ENCODE measurements around the gene CASS4. TPM values are rescaled to one million over a fixed set of nuclear protein-coding genes. Genes with fewer than 3 reads are reported as not detected.
A peak's percentile ranks its signal among the peaks of the same experiment; 100 is the strongest.

CASS4 gene
- total RNA-seq, 4 donors from 2014 or later = 1.1 to 1.4 (median 1.1) TPM; not detected in 1

DNA sequence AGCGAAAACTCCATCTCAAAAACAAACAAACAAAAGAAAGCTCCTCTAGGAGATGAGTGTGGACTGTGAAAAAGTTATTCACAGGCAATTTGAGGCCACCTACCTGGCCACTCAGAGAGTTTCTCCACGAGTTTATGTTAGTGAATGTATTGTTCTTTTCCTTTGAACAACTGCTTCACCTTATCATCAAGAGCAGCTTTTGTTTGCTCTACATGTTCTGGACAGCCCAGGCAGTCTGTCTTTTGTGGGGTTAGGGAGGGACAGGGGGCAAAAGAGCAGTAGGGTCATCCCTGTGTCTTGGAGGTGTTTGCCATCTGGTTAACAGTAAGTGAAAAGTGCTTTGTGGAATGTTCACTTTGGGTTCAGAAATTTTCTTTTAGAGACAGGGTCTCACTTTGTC is 8.0 kb downstream of the CASS4 start:
- Histone ChIP-seq H3K4me3 (no peak overlapping the region), H3K9me3 (no peaks in the 10 kb centered on the region), H3K27me3 (no peaks in the 10 kb centered on the region), H3K27ac (peak overlapping the region in 3 of 4 donors; percentile 55 to 69 (median 55)), H3K36me3 (no peaks in the 10 kb centered on the region), H3K4me1 (peaks cover 0 to 6% (median 0%) of the 10 kb centered on the region in 4 donors)
- WGBS, 2 donors (ENCODE audit: low coverage in 1 of 2) = 78 to 86% methylated on average over 2 of the region's 2 CpGs
- no peak for TF ChIP-seq POLR2A (IDR thresholded peaks at IDR 0.05)
- no peak for TF ChIP-seq POLR2AphosphoS5 (IDR thresholded peaks at IDR 0.05)
- TF ChIP-seq, protein P1, sequence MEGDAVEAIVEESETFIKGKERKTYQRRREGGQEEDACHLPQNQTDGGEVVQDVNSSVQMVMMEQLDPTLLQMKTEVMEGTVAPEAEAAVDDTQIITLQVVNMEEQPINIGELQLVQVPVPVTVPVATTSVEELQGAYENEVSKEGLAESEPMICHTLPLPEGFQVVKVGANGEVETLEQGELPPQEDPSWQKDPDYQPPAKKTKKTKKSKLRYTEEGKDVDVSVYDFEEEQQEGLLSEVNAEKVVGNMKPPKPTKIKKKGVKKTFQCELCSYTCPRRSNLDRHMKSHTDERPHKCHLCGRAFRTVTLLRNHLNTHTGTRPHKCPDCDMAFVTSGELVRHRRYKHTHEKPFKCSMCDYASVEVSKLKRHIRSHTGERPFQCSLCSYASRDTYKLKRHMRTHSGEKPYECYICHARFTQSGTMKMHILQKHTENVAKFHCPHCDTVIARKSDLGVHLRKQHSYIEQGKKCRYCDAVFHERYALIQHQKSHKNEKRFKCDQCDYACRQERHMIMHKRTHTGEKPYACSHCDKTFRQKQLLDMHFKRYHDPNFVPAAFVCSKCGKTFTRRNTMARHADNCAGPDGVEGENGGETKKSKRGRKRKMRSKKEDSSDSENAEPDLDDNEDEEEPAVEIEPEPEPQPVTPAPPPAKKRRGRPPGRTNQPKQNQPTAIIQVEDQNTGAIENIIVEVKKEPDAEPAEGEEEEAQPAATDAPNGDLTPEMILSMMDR (IDR thresholded peaks at IDR 0.05) = no peak
- TF ChIP-seq EP300 (IDR thresholded peaks at IDR 0.05; ENCODE audit: low read depth) = no peak
- intact Hi-C loops (cut with DNase I; ENCODE audit: low total_unique reads) = no loop called here
- DNase-seq = no peak
- in situ Hi-C loops (cut with MboI; ENCODE audit: low pct_ligation_motif_present in 1 of 4, low pct_unique_long_range_greater_than_20kb in 1 of 4, low sequenced_read_pairs in 3 of 4) = no loop called here

- no peak for DNase-seq
- Histone ChIP-seq H3K9me3 (no peaks in the 10 kb centered on the region), H3K4me1 (peaks cover 0 to 6% (median 0%) of the 10 kb centered on the region in 4 donors), H3K4me3 (no peak overlapping the region), H3K36me3 (no peaks in the 10 kb centered on the region), H3K27me3 (no peaks in the 10 kb centered on the region), H3K27ac (no peak overlapping the region)
- TF ChIP-seq POLR2A (IDR thresholded peaks at IDR 0.05) = no peak
- TF ChIP-seq, protein P1 (IDR thresholded peaks at IDR 0.05) = no peak
- TF ChIP-seq POLR2AphosphoS5 (IDR thresholded peaks at IDR 0.05) = no peak
- TF ChIP-seq EP300 (IDR thresholded peaks at IDR 0.05; ENCODE audit: low read depth) = no peak
- WGBS, 2 donors (ENCODE audit: low coverage in 1 of 2) = 79 to 80% methylated on average over 8 to 11 of the region's 11 CpGs
- in situ Hi-C loops (cut with MboI; ENCODE audit: low pct_ligation_motif_present in 1 of 4, low pct_unique_long_range_greater_than_20kb in 1 of 4, low sequenced_read_pairs in 3 of 4) = no loop called here
- intact Hi-C loops (cut with DNase I; ENCODE audit: low total_unique reads) = no loop called here
These were observed 9.1 kb downstream of the CASS4 start for GRCh38 chr20:56420940-56421688.

DNA sequence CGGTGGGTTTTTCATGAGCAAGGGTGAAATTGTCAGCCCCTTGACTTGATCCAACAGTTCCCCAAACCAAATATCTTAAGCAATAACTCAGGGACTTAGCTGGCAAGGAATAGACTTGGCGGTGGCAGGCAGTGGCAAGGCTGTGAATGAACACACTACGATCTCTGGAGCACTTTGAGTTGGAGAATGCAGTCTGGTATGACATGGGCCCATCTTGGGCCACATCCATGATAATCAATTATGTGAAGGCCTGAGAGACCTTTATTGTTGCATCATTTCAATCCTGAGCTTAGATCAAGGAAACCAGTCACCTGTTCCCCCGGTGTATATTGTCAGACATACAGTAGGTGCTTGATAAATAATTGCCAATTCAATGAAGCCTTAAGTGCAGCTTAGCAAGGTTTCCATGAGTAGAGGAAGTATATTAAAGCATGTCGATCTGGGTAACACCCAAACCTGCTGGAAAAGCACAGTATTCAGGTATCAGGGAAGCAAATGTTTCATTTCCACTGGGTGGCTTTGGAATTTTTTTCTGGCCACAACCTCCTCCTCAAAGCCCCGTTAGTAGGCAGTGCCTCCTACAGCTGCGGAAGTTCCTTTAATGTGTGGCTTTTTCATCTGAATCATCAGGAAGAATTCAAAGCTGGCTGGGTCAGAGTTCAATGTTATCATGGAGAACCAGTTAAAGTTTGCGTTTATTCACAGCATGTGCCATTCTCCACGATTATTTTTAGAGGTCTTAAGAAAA is 10.2 kb downstream of the CASS4 start:
- WGBS, 2 donors (ENCODE audit: low coverage in 1 of 2) = 25 to 65% methylated on average over 3 to 9 of the region's 9 CpGs
- in situ Hi-C loops (cut with MboI; ENCODE audit: low pct_ligation_motif_present in 1 of 4, low pct_unique_long_range_greater_than_20kb in 1 of 4, low sequenced_read_pairs in 3 of 4) = no loop called here
- intact Hi-C loops (cut with DNase I; ENCODE audit: low total_unique reads) = no loop called here
- no peaks in the 10 kb centered on the region for H3K27me3 ChIP-seq
- H3K4me3 ChIP-seq = no peak overlapping the region
- TF ChIP-seq EP300 (IDR thresholded peaks at IDR 0.05; ENCODE audit: low read depth) (no peak), POLR2A (IDR thresholded peaks at IDR 0.05) (no peak), POLR2AphosphoS5 (IDR thresholded peaks at IDR 0.05) (no peak)
- TF ChIP-seq, protein P1 (IDR thresholded peaks at IDR 0.05) = no peak
- H3K27ac ChIP-seq = peak overlapping the region in 1 of 4 donors; percentile 37
- H3K4me1 ChIP-seq = peaks cover 0 to 6% (median 0%) of the 10 kb centered on the region in 4 donors
- H3K36me3 ChIP-seq = no peaks in the 10 kb centered on the region
- no peak for DNase-seq
- H3K9me3 ChIP-seq = no peaks in the 10 kb centered on the region

DNA sequence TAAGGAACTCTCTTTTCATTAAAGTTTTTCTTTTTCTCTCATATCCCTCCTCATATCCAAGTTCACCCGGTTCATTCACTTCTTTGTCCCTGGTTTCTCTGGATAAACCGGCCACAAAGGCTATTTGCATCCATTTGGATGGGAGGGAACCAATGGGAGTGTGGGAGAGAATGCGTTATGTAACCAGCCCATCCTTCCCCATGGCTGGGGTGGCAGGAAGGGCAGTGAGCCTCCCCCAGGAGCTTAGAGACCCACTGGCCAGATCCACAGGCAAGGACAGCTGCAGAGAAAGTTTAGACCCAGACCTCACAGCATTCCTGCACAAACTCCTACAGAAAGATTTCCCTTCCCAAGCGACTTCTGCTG is 10.7 kb downstream of the CASS4 start:
- Histone ChIP-seq H3K27me3 (no peaks in the 10 kb centered on the region), H3K4me3 (no peak overlapping the region), H3K9me3 (no peaks in the 10 kb centered on the region), H3K4me1 (peaks cover 0 to 6% (median 0%) of the 10 kb centered on the region in 4 donors), H3K27ac (no peak overlapping the region), H3K36me3 (no peaks in the 10 kb centered on the region)
- 69 to 78% methylated on average over 4 of the region's 4 CpGs for WGBS, 2 donors (ENCODE audit: low coverage in 1 of 2)
- TF ChIP-seq POLR2AphosphoS5 (IDR thresholded peaks at IDR 0.05) (no peak), EP300 (IDR thresholded peaks at IDR 0.05; ENCODE audit: low read depth) (no peak), POLR2A (IDR thresholded peaks at IDR 0.05) (no peak)
- TF ChIP-seq, protein P1 (IDR thresholded peaks at IDR 0.05) = no peak
- DNase-seq = no peak
- in situ Hi-C loops (cut with MboI; ENCODE audit: low pct_ligation_motif_present in 1 of 4, low pct_unique_long_range_greater_than_20kb in 1 of 4, low sequenced_read_pairs in 3 of 4) (no loop called here), intact Hi-C loops (cut with DNase I; ENCODE audit: low total_unique reads) (no loop called here)

All from transverse colon (tissue), 4 donors.